COLO668 (cell line): ENCODE measurements around the gene POLR1C.
"Not testable (repeated sequence)": the region's sequence is repeated elsewhere in the genome, so short reads cannot be mapped to it uniquely, and the experiment has no call there.

Source experiments
- DNase-seq: peaks from one replicate; lab custom pipeline; 2025; ENCODE audit not compliant: unreplicated experiment; lab: John Stamatoyannopoulos, UW

POLR1C gene, protein sequence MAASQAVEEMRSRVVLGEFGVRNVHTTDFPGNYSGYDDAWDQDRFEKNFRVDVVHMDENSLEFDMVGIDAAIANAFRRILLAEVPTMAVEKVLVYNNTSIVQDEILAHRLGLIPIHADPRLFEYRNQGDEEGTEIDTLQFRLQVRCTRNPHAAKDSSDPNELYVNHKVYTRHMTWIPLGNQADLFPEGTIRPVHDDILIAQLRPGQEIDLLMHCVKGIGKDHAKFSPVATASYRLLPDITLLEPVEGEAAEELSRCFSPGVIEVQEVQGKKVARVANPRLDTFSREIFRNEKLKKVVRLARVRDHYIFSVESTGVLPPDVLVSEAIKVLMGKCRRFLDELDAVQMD

DNA sequence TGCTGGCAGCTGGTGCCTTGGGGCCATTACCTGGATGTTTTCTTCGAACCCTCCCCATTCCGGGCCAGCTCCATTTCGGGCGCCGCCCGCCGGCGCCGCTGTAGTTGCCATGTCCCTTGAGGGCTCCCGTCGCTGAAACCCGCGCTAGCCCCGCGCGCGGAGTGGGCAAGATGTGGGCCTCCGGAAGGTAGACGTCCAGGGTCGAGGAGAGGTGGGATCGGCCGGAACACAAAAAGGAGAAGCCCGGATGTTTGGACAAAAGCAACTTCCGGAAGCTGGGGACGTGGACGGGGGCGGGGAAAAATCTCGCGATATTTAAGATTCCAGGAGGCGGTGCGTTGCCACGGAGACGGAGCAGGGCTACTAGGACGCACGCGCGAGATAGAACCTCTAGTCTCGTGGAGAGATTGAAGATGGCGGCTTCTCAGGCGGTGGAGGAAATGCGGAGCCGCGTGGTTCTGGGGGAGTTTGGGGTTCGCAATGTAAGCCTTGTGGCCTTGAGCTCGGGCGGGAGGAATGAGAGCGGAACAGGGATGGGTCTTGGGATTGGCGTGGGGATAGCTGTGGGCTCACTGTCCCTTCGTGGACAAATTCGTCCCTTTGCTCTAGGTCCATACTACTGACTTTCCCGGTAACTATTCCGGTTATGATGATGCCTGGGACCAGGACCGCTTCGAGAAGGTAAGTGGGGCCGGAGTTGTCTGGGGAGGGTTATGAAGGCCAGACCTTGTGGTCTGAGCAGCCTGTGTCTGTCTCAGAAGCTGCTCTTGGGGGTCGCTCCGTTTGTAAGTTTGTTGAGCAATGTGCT lies at the start of gene POLR1C, which contains the start of gene YIPF3:
Gene POLR1C, plus strand, starts transcription at position 393 of the 808 bp plus-strand sequence. Its CDS starts 21 bp downstream, at position 414.
Gene YIPF3, minus strand, starts transcription at position 230 of the 808 bp plus-strand sequence. Its CDS starts 119 bp downstream, at position 111.
- peak; percentile 95 for DNase-seq

DNA sequence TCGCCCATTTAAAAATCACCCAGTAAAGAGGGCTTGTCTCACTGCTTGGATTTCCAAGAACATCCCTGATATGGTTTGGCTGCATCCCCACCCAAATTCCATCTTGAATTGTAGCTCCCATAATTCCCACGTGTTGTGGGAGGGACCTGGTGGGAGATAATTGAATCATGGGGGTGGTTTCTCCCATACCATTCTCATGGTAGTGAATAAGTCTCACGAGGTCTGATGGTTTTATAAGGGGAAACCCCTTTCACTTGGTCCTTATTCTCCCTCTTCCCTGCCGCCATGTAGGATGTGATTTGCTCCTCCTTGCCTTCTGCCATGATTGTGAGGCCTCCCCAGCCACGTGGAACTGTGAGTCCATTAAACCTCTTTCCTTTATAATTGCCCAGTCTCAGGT lies 49.6 kb upstream of the POLR1C start:
- not testable (repeated sequence) for DNase-seq

DNA sequence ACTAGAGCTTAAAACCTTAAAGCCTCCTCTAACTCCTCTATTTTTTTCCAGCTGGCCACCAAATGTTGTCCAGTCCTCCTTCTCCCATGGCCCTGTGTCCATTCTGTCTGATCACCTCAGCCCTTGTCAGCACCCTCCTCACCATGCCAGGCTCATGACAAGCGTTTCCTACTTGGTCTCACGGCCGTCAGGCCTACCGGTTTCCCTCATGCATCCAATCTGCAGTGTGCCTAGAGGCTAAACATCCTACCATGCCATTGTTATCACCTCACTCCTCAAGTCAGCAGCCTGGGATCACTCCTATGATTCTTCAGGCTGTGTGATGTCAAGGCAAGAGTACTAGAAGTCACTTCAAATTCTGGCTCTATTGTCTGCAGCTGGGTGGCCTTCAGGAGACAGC lies 49.1 kb upstream of the POLR1C start:
- DNase-seq, result no peak

DNA sequence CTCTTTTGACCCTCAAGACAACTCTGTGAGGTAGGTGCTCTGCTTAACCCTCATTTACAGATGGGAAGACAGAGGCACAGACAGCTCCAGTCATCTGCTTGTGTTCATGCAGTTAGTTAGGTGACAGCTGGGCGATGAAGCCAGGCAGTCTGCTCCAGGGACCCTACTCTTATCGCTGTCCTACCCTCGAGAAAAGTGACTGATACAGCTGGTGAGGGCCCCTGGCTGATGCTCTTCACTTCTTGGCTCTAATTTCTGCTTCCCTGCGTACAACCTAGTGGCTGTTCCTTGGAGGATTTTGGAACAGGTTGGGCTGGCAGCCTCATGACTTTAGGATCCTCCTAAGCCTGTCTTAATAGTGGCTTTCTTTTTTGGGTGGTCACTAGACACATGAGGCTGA lies 48.6 kb upstream of the POLR1C start:
- DNase-seq, result no peak

DNA sequence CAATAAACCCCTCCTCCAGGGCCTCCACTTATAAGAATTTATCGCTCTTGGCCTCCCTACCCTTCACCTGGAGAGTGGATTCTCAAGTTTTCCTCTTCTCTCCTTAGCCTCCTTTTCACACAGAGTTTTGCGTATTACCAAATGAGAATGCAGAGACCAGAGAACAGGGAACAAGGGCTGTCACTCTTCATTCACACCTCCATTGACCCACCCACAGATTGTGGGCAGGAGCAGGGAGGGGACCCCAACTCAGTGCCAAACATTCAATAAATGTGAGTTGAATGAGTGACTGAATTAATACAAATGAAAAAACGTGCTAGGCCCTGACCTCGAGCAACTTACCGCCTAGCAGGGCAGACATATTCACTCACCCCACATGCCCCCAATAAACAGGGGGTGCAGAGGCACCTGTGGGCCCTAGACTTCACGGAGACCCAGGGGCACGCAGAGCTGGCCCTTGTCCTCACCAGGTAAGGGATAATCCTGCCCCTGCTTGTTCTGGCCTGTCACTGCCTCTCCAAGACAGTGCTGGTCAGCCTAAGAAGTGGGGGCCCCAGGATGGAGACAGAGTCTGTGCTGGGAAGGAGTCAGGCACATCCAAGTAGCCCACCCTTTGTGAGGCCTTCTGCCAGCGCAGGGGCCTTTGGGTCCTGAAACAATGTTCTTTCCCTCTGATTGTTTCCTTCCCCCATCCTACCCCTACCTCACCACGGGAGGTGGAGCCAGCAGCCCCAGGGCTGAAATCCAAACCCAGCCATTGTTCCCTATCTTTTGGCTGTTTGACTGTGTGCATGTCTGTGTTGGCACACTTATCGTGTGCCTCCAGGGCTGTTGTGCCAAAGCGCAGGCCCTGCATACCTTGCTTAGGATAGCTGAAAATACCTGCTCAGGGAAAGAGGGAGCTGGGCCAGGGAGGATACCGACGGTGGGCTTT lies 47.9 kb upstream of the POLR1C start:
- peak; percentile 1 for DNase-seq

DNA sequence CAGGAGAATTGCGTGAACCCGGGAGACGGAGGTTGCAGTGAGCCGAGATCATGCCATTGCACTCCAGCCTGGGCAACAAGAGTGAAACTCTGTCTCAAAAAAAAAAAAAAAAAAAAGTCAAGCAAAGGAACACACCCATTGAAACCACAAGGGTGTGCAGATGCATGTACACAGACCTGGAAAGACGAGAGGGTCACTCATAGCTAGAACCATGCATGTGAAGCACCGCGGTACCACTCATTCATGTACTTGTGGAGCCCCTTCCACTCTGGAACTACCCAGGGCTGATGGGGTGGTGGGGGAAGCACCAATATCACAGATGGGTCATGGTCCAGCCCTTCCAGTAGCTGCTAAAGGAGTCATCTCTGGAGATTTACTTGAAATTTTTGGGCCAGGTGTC lies 46.9 kb upstream of the POLR1C start:
- DNase-seq, result no peak

DNA sequence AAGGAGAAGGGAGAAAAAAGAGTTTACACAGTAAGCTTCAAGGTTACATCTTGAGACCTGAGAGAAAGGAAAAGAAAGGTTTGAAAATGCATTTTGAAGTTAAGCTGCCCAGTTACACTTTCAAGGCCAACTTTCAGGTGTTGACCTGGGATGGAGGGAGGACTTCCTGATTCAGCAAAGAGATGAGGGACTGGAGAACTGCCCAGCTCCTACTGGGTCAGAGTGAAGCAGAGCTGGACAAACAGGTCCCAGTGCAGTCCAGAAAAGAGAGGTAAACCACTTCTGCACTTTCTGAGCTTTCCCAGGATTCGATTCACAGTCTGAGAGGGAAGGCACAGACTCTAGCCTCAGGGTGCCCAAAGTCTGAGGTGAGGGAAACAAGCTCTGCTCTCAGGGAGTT lies 45.5 kb upstream of the POLR1C start:
- no peak for DNase-seq

DNA sequence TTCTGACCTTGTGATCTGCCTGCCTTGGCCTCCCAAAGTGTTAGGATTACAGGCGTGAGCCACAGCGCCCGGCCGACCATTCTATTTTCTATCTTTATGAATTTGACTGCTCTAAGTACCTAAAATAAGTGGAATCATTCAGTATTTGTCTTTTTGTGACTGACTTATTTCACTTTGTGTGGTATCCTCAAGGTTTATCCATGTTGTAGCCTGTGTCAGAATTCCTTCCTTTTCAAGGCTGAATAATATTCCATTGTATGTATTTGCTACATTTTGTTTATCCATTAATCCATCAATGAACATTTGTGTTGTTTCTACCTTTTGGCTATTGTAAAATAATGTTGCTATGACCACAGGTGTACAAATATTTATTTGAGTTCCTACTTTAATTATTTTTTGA lies 44.4 kb upstream of the POLR1C start:
- DNase-seq, result no peak

DNA sequence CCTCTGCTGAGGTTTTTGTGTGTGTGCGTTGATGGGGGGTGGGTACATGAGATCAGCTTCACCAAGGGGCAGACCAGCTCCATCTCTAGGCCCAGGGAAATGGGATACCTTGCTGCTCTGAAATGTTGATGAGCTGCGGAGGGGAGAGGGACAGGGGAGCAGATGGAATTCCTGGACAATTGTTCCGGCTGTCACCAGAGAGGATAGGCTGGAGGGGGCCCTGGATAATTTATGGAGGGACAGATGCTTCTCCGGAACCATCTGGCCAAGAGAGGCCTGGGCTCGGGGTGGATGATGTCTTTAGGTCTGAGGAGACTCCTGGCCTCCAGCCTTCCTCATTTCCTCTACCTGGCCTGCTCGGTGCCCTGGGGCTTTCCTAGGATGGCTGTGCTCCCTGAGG lies 41.4 kb upstream of the POLR1C start:
- DNase-seq, result no peak

DNA sequence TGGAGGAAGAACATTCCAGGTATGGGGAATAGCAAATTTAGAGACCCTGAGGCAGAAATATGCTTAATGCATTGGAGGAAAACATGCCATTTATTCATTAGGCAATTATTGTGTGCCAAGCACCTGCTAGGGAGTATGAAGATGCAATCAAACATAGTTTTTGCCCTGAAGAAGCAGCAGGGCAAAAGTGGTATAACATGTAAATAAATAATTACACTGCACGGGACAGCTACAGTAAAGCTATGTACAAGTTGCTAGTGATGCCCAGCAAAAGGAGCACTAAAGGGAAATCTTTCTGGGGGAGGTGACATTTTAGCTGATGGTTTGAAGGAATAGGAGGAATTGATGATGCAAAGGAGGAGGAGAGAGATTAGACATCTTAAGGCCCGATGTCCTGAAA lies 40.1 kb upstream of the POLR1C start:
- no peak for DNase-seq

DNA sequence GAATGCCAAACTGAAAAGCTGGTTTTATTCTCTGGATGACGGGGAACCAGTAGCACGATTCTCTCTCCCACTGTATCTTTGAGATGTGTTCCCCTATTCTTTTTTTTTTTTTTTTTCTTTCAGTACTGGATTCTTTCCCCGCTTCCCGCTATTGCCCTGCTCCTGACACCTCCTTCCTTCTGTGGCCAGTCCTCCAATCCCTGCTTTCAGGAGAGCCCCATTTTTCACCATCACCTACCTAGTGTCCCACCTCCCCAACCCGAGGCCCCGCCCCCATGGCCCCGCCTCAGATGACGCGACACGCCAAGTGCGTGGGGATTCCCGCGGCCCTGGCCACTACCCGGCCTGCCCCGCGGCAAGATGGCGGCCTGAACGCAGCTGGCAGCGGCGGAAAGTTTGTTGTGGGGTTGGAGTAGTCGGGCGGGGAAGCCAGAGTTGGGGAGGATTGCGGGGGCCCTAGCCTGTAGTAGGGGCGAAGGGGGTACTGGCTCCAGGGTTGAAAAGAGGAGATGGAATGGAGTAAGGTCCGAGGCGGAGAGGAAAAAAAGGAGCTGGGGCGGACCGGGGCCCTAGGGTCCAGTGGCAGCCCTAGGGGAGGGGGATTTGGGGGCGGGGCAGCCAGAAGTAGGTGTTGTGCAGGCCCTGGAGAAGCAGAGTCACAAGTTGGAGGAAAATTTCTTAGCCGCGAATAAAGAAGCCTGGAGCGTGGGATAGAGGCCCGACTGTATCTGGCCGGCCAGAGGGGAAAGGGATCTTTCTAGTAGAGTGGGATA lies 39.5 kb upstream of the POLR1C start, which contains the start of gene TJAP1:
Gene TJAP1, plus strand, starts transcription at position 336 of the 773 bp plus-strand sequence. CDS start 21,432 bp downstream, outside the sequence.
- peak; percentile 88 for DNase-seq

DNA sequence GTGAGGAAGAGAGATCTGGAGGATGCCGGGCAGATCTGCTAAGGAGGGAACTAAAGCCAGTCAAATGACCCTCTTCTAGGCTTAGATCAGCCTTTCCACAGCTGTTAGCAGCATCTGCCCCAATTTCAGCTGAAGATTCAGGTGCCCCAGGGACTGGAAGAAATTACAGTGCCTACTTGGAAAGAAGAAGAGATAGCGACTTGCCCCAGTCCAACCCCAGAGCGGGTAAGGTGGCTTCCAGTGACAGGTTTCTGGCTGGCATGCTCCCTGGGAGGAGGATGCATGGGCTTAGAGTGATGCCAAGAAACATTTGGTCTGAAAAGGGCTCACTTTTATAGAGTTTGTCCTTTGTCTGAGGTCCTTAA lies 38.9 kb upstream of the POLR1C start:
- DNase-seq, result no peak

DNA sequence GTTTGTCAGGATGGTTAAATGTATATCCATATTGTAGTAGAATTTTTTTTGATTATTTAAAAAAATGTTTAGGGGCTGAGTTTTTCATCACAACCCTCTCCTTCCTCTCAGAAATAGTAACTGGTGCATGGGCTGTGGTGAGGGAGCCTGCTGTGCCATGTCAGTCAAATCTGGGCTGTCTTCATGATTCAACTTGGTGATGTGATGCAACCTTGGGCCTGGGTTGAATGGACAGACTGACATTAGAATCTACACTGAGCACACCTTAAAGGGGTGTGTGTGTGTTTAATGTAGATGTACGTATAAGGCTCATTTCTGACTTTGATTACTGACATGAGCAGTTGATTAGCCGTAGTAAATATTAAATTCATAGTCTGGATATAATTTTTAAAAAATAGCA lies 35.8 kb upstream of the POLR1C start:
- DNase-seq, result no peak

DNA sequence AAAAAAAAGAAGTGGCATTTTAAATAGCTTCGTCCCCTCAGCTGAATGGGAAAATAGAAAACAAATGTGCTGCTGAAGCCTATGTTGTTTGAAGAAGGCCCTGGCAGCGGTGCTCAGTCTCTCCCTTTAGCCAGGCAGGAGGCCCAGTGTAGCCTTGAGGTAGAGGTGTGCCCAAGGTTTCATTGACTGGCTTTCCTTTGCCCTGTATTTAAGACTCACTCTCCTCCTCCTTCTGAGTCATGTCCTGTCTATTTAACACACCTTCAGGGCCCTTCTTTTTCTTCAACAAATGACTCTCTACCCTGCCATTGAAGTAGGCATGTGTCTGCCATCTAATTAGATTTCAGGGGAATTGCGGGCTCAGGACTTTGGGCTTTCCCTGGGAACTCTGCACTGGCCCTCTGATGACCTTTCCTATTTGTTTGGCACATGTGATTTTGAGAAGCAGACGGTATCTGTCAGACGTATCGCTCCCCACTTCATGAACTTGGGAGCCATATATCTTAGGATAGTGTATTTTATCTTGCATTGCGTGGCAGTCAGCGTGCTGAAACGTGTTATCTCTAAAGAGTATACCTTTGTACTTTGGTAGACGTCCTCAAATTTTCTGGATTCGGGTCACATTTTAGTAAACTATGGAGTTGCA lies 35.2 kb upstream of the POLR1C start:
- no peak for DNase-seq

DNA sequence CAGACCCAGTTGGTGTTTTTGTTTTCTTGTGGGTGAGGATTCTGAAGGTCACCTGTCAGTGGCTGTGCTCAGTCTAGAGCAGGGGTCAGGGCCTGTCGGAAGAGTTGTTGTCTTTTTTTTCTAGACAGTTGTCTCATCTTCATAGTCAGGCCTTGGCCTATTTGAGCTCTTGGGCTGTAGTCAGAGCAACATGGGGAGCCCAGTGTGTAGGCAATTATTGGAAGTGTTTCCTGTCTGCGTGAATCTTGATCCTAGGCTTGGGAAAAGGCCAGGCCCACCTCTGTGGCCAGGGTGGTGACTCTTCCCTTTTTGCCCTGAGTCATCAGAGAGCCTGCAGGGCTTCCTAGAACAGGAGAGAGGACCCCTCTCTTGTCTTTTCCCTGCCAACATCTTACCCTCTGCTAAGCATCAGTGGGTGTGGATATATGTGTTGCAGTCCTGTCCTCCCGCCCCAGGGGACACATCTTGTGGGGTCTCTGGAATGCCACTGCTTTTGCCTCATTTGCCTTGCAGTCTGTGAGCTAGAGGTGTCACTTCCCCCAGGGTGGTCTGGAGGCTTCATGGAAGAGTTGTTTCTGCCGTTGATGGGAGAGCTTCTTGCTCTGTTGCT lies 28.1 kb upstream of the POLR1C start:
- no peak for DNase-seq

DNA sequence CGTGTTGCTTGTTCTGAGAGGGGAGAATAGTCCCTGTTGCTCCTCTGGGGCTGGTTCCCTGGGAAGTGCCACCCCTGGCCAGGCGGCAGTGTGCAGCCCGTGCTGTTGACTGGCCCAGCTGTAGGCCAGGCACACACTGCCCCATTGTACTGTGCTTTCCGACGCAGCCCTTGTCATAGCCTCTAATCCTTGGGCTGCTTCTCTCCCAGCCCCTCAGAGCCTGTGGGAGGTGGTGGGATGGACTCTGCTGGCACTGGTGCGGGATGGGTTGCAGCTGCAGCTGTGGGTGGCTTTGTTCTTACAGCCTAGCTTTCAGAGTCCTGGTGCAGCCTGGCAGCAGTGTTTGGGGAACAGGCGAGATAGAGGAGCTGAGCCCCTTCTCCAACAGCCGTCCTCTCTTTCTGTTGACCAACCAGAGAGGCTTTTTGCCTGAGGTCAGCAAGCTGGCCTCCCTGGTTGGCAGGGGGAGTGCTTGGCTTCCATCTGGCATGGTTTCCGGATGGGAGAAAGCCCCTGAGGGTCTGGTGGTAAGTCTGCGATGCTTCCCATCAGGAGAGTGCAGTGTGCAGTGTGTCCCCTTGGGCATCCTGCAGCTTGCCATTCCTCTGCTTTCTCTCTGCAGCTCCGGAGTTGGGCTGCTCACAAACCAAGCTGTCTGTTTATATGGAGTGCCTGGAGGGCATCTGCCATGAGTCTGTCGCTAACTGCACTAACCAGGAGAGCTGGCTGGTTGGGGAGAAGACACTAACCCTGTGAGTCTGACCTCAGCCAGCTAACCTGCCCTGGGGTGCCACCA lies 27.4 kb upstream of the POLR1C start:
- DNase-seq, result no peak

DNA sequence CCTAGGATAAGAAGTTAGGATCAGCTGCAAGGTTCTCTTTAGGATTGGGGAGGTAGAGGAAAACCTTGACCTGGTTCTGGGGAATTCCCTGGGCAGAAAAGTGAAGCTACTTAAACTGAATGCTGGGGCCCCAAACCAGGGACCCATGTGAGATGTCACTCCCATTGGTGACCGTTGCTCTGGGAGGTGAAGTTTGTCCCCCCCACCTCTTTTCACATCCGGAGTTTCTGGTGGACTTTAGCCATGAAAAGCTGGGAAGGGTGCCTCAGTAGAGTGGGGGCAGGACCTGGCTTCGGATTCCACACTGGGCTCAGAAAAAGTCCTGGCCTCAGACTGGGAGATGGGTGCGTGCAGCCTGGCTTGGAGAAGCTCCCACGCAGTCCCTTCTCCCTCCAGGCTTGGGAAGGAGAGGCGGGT lies 26.4 kb upstream of the POLR1C start:
- no peak for DNase-seq
